Peyer's patch (tissue), 4 donors: ENCODE measurements around the gene COX7A2L. TPM values are rescaled to one million over a fixed set of nuclear protein-coding genes. Genes with fewer than 3 reads are reported as not detected.

ENCODE experiments used
- DNase-seq, 3 donors: peaks; one replicate each; pipeline ENCODE4 v3.0.0-alpha.2; 2017 to 2019
- H3K27ac ChIP-seq, 4 donors: fragments of 200-600 bp; sonication (generic); one replicate each; pipeline ENCODE4 v1.5.1; 2016 to 2019
- H3K27me3 ChIP-seq, 2 donors: fragments of 200-600 bp; sonication (generic); one replicate each; pipeline ENCODE4 v1.5.1; 2019
- H3K36me3 ChIP-seq, 3 donors: fragments of 200-600 bp; sonication (generic); one replicate each; pipeline ENCODE4 v1.5.1; 2016 to 2019
- H3K4me1 ChIP-seq, 4 donors: fragments of 200-600 bp; sonication (generic); one replicate each; pipeline ENCODE4 v1.5.1; 2016 to 2019
- H3K4me3 ChIP-seq, 4 donors: fragments of 200-600 bp; sonication (generic); 1 replicate in 3 of 4; 2 replicates in 1 of 4; pipeline ENCODE4 v1.5.1; 2016 to 2019; ENCODE audit warnings: mild to moderate bottlenecking in 1 of 4
- H3K9me3 ChIP-seq, 4 donors: fragments of 200-600 bp; sonication (generic); one replicate each; pipeline ENCODE4 v1.5.1; 2016 to 2019; ENCODE audit warnings: mild to moderate bottlenecking in 1 of 4
- POLR2A ChIP-seq, 2 donors: fragments of 450-650 bp; IDR thresholded peaks; one replicate each; pipeline ENCODE4 v1.5.1; 2017; ENCODE audit warnings: antibody characterized with exemption in 2 of 2, mild to moderate bottlenecking in 2 of 2, moderate library complexity in 2 of 2
- total RNA-seq, 4 donors: library from RNA; depleted of rRNA; stranded (reverse); fragments of >200 nt; gene quantifications; one replicate each; pipeline ENCODE4 v1.1.0, GENCODE V29; 2016
- TF ChIP-seq, protein P1 (sequence below), 6 experiments: fragments of 450-650 bp in 4 of 6; fragments of 200-600 bp in 2 of 6; sonication (generic) in 1 of 6; IDR thresholded peaks; one replicate each; pipeline ENCODE4 v1.5.1; 2017 to 2019; ENCODE audit warnings: antibody characterized with exemption in 6 of 6, mild to moderate bottlenecking in 3 of 6, moderate library complexity in 1 of 6

The COX7A2L gene
- total RNA-seq, 4 donors from 2014 or later: 77.3 to 143 (median 101) TPM

DNA sequence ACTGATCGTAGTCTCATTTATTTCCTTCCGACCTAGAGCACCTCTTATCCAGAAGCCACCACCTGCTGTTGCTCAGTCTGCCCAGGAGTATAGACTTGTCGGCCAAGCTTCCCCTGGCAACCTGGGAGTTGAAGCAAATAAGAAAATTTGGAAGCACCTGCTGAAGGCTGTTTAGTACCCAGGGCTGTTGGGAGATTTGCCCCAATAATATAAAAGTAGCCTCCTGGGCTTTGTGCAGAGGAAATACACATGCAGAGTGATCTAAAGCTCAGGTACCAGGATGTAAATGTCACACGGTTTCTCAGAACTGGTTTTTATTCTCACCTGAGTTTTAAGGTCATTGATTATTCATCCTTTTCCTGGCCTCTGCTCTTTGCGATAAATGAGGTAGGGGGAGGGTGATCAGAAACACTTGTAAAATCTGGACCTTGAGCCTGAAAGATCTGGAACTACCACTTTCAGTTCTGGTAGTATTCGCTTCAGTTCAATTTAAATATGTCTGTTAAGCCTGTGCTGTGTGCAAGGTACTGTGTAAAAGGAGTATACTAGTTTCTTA lies 789 bp upstream of the COX7A2L start:
- H3K4me1 ChIP-seq: peaks cover 0 to 13% (median 4%) of the 10 kb centered on the region in 4 donors
- DNase-seq: no peak
- peak overlapping the region; percentile 76 to 91 (median 81) for H3K4me3 ChIP-seq
- H3K27ac ChIP-seq: peak overlapping the region; percentile 90 to 95 (median 92)
- H3K9me3 ChIP-seq: no peaks in the 10 kb centered on the region
- H3K36me3 ChIP-seq: no peaks in the 10 kb centered on the region
- TF ChIP-seq, protein P1, sequence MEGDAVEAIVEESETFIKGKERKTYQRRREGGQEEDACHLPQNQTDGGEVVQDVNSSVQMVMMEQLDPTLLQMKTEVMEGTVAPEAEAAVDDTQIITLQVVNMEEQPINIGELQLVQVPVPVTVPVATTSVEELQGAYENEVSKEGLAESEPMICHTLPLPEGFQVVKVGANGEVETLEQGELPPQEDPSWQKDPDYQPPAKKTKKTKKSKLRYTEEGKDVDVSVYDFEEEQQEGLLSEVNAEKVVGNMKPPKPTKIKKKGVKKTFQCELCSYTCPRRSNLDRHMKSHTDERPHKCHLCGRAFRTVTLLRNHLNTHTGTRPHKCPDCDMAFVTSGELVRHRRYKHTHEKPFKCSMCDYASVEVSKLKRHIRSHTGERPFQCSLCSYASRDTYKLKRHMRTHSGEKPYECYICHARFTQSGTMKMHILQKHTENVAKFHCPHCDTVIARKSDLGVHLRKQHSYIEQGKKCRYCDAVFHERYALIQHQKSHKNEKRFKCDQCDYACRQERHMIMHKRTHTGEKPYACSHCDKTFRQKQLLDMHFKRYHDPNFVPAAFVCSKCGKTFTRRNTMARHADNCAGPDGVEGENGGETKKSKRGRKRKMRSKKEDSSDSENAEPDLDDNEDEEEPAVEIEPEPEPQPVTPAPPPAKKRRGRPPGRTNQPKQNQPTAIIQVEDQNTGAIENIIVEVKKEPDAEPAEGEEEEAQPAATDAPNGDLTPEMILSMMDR (IDR thresholded peaks at IDR 0.05): peak in 2 of 6 experiments; percentile 4 to 12
- peak in 1 of 2 donors; percentile 27 for TF ChIP-seq POLR2A (IDR thresholded peaks at IDR 0.05)
- H3K27me3 ChIP-seq: no peaks in the 10 kb centered on the region

DNA sequence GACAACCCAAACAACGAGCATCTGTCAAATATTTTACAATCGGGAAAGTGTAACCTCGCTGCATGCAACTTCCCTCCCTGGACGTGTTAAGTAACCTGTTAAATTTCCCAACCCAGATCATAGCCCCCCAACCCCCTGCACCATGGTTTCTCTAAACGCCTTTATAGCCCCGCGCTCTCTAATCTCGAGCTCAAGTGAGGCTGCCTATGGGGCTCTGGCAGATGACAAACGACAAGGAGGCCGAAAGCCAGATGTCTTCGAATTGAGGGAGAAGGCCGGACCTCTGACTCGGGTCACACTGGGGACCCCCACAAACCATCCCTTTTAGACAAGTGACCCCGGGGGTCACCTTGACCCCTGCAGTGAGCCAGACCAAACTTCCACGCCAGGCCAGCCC lies 526 bp downstream of the COX7A2L start:
- TF ChIP-seq, protein P1 (IDR thresholded peaks at IDR 0.05): no peak
- no peak for TF ChIP-seq POLR2A (IDR thresholded peaks at IDR 0.05)
- peak overlapping the region; percentile 76 to 91 (median 81) for H3K4me3 ChIP-seq
- DNase-seq: no peak
- H3K4me1 ChIP-seq: peaks cover 0 to 13% (median 4%) of the 10 kb centered on the region in 4 donors
- no peaks in the 10 kb centered on the region for H3K9me3 ChIP-seq
- H3K27me3 ChIP-seq: no peaks in the 10 kb centered on the region
- H3K36me3 ChIP-seq: no peaks in the 10 kb centered on the region
- H3K27ac ChIP-seq: peak overlapping the region; percentile 90 to 95 (median 92)

DNA sequence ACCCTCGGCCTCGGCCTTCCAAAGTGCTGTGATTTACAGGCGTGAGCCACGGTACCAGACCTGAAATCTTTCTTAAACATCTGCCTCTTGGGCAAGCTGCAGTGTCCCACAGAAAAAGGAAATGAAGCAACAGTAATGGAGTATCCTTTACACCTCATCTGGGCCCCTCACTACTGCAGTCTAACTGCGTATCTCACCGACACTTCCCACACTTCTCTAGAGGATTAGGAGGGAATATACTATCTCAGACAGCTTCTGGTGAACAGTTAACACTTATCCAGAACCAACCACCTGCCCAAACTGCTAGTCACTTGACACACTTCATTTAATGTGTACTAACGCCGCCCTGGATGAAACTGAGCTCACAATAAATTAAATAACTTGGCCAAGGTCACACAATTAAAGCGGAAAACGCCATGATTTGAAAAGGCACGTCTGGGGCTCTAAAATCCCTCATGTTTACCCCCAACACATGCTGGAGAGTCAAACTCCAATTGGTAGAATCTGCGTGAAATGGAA lies 993 bp downstream of the COX7A2L start:
- no peak for TF ChIP-seq POLR2A (IDR thresholded peaks at IDR 0.05)
- TF ChIP-seq, protein P1 (IDR thresholded peaks at IDR 0.05): no peak
- H3K9me3 ChIP-seq: no peaks in the 10 kb centered on the region
- no peaks in the 10 kb centered on the region for H3K27me3 ChIP-seq
- H3K27ac ChIP-seq: peak overlapping the region; percentile 90 to 95 (median 92)
- peaks cover 0 to 13% (median 4%) of the 10 kb centered on the region in 4 donors for H3K4me1 ChIP-seq
- no peak for DNase-seq
- no peaks in the 10 kb centered on the region for H3K36me3 ChIP-seq
- peak overlapping the region; percentile 76 to 91 (median 81) for H3K4me3 ChIP-seq

DNA sequence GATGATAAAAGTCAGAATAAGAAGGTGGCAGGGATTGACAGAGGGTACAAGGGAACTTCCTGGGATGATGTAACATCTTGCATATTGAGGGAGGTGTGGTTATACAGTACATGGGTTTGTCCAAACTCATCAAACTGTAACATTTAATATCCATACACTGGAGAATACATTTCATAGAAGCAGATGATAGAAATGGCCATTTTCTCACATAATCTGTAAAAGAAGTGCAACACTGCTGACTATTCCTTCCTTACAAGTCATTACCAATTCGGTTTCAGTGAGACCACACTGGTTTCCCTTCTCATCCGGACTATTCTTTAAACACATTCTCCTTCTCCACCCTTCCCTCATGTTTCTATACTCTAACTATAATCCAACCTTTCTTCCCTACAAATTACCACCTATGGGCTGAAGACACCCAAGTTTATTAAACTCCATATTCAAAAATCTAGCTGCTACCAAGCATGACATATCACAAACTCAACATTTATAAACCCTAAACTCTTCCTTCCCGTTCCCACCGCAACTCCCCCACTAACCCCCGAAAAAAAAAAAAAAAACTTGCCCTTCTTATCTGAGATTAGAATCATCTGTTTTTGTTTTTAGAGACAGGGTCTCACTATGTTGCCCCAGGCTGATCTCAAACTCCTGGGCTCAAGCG lies 1.6 kb downstream of the COX7A2L start:
- Histone ChIP-seq H3K27ac (peak overlapping the region in 1 of 4 donors; percentile 93), H3K36me3 (no peaks in the 10 kb centered on the region), H3K4me3 (peak overlapping the region; percentile 76 to 91 (median 81)), H3K4me1 (peaks cover 0 to 13% (median 4%) of the 10 kb centered on the region in 4 donors), H3K27me3 (no peaks in the 10 kb centered on the region), H3K9me3 (no peaks in the 10 kb centered on the region)
- TF ChIP-seq, protein P1 (IDR thresholded peaks at IDR 0.05): no peak
- no peak for DNase-seq

DNA sequence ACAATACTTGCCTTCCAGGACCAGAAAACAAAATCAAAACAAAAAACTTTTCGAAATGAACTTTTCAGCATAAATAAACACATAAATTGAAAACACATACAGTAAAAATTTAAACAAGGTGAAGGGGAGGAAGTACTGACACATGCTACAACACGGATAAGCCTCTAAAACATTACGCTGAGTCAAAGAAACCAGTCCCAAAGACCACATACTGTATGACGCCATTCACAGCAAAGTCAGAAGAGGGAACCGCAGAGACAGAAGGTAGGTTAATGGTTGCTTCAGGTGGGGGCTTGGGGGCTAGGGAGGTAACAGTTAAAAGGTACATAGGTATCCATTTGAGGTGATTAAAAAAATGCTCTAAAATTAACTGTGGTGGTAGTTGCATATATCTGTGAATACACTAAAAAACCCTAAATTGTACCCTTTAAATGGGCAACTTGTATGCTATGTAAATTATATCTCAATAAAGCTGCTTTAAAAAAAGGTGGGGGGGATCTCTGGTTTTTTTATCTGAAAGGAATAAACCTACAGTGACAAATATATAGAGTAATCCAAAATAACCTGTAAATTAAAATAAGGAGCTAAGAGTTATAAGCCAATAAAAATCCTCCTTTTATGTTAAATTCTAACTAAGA lies 7.1 kb downstream of the COX7A2L start:
- Histone ChIP-seq H3K27me3 (no peaks in the 10 kb centered on the region), H3K4me3 (no peak overlapping the region), H3K9me3 (no peaks in the 10 kb centered on the region), H3K27ac (no peak overlapping the region), H3K36me3 (peaks cover 0 to 21% (median 0%) of the 10 kb centered on the region in 3 donors), H3K4me1 (peaks cover 0 to 2% (median under 1%) of the 10 kb centered on the region in 4 donors)
- no peak for TF ChIP-seq POLR2A (IDR thresholded peaks at IDR 0.05)
- TF ChIP-seq, protein P1 (IDR thresholded peaks at IDR 0.05): no peak
- no peak for DNase-seq
